HG03039 (cell line): ENCODE results near the gene TOM1L2.

Experiments used
- ATAC-seq: cut with Tn5 transposase; IDR thresholded peaks from one replicate; pipeline ENCODE4 v1.9.1; 2021; ENCODE audit warnings: mild to moderate bottlenecking, moderate library complexity; ENCODE audit not compliant: unreplicated experiment

Gene TOM1L2

GRCh38 chr17:17851103-17852002 is 120.8 kb downstream of the TOM1L2 start:
- no peak for ATAC-seq

- no peak for ATAC-seq
Observed at GRCh38 chr17:17849845-17850373, 122.3 kb downstream of the TOM1L2 start.

GRCh38 chr17:17849147-17849820 is 122.9 kb downstream of the TOM1L2 start:
- peak; percentile 41 for ATAC-seq

- no peak for ATAC-seq
Observed at GRCh38 chr17:17848311-17849082, 123.7 kb downstream of the TOM1L2 start.

- no peak for ATAC-seq
Observed at GRCh38 chr17:17847726-17848125, 124.5 kb downstream of the TOM1L2 start.

- ATAC-seq: no peak
Observed at GRCh38 chr17:17847118-17847689, 125.0 kb downstream of the TOM1L2 start.

- no peak for ATAC-seq
Observed at GRCh38 chr17:17846645-17847044, 125.6 kb downstream of the TOM1L2 start.

- ATAC-seq: no peak
Observed at GRCh38 chr17:17846003-17846402, 126.2 kb downstream of the TOM1L2 start.

- no peak for ATAC-seq
Observed at GRCh38 chr17:17845046-17845775, 127.0 kb downstream of the TOM1L2 start.

GRCh38 chr17:17844500-17844899 is 127.7 kb downstream of the TOM1L2 start:
- no peak for ATAC-seq

- no peak for ATAC-seq
Observed at GRCh38 chr17:17844079-17844478, 128.1 kb downstream of the TOM1L2 start.

- no peak for ATAC-seq
Observed at GRCh38 chr17:17843096-17843495, 129.1 kb downstream of the TOM1L2 start.

- ATAC-seq: no peak
Observed at GRCh38 chr17:17842111-17842876, 129.9 kb downstream of the TOM1L2 start.

GRCh38 chr17:17841601-17842025 is 130.6 kb downstream of the TOM1L2 start:
- no peak for ATAC-seq

GRCh38 chr17:17840751-17841591 is 131.2 kb downstream of the TOM1L2 start:
- ATAC-seq: no peak

GRCh38 chr17:17839791-17840707 is 132.2 kb downstream of the TOM1L2 start:
- ATAC-seq: peak; percentile 59
